Measurements from ENCODE around the gene PEMT. TPM values are rescaled to one million over a fixed set of nuclear protein-coding genes. Genes with fewer than 3 reads are reported as not detected.
A peak's percentile ranks its signal among the peaks of the same experiment; 100 is the strongest.

The PEMT gene
- total RNA-seq, 1 experiment from 2014 or later, result 39.8 TPM

DNA sequence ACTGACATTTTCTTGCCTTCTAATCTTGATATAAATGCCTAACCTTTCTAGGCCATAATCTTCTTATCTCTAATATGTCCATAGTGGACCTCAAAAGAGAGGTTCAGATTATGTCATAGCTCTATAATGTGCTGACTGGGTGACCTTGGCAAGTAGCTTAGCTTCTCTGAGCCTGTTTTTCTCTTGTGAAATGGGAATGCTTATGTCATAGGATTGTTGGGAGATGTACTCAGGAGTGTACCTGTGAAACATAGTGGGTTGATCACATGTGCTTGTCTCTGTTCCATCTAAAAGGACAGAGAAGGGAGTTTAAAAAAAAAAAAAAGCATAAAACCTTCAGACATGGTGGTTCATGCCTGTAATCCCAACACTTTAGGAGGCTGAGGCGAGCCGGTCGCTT is 112.3 kb downstream of the PEMT start:
- ChIA-PET CTCF (no interaction called here), POLR2A (ENCODE audit: low non-redundant PET) (no interaction called here)
- Histone ChIP-seq H3K9me3 (ENCODE audit: low read depth, low read length, poor library complexity, severe bottlenecking) (no peaks in the 10 kb centered on the region), H3K4me1 (ENCODE audit: insufficient read depth, low read length, poor library complexity, severe bottlenecking) (peaks cover 9% of the 10 kb centered on the region), H3K4me3 (ENCODE audit: low read depth, low read length, poor library complexity, severe bottlenecking) (no peak overlapping the region), H3K27me3 (replicated peaks; ENCODE audit: insufficient read depth, low read depth, low read length, poor library complexity) (peaks cover 8% of the 10 kb centered on the region), H3K36me3 (ENCODE audit: insufficient read depth, low read length, poor library complexity, severe bottlenecking) (no peaks in the 10 kb centered on the region), H3K27ac (ENCODE audit: low read depth, low read length, poor library complexity, severe bottlenecking) (no peak overlapping the region)
- TF ChIP-seq EZH2 (IDR thresholded peaks at IDR 0.05; ENCODE audit: borderline replicate concordance, low read depth, low read length, poor library complexity, severe bottlenecking), result no peak
- TF ChIP-seq, protein P1, sequence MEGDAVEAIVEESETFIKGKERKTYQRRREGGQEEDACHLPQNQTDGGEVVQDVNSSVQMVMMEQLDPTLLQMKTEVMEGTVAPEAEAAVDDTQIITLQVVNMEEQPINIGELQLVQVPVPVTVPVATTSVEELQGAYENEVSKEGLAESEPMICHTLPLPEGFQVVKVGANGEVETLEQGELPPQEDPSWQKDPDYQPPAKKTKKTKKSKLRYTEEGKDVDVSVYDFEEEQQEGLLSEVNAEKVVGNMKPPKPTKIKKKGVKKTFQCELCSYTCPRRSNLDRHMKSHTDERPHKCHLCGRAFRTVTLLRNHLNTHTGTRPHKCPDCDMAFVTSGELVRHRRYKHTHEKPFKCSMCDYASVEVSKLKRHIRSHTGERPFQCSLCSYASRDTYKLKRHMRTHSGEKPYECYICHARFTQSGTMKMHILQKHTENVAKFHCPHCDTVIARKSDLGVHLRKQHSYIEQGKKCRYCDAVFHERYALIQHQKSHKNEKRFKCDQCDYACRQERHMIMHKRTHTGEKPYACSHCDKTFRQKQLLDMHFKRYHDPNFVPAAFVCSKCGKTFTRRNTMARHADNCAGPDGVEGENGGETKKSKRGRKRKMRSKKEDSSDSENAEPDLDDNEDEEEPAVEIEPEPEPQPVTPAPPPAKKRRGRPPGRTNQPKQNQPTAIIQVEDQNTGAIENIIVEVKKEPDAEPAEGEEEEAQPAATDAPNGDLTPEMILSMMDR (conservative IDR thresholded peaks at IDR 0.05; ENCODE audit: low read depth, low read length), result no peak
- no TSS peak for BruUV-seq (replicated peaks)
- intact Hi-C loops (cut with micrococcal nuclease; ENCODE audit: unreplicated experiment), result no loop called here
- DNase-seq (ENCODE audit: low spot score), result no peak

DNA sequence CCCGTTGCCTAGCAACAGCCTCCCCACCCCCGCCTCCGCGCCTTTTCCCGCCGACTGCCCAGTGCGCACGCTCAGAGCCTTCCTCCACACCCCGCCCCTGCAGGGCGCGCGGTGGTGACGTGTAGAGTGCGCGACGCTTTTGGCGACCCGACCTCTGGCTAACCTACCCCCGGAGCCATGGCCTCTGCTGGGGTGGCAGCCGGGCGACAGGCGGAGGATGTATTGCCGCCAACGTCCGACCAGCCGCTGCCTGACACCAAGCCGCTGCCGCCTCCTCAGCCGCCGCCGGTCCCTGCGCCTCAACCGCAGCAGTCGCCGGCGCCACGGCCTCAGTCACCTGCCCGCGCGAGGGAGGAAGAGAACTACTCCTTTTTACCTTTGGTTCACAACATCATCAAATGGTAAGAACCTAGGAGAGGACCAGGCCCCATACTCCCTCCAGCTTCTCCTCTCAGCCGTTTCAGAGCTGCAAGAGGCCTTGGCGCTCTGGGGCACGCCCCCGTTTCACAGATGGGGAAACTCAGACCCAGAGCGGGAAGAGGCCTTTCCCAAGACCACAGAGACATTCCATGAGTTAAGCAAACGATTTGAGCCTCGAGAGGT is 114.5 kb downstream of the PEMT start, which contains the start of gene MED9:
Gene MED9 (plus strand): TSS at position 136 of the 603 bp plus-strand sequence. CDS start 42 bp downstream, at position 178.
- TSS peak; percentile 66 for BruUV-seq (replicated peaks)
- CTCF ChIA-PET, result no interaction called here
- Histone ChIP-seq H3K4me3 (ENCODE audit: low read depth, low read length, poor library complexity, severe bottlenecking) (peak within 1 kb of the TSS; percentile 100), H3K4me1 (ENCODE audit: insufficient read depth, low read length, poor library complexity, severe bottlenecking) (peaks cover 9% of the 10 kb centered on the region), H3K36me3 (ENCODE audit: insufficient read depth, low read length, poor library complexity, severe bottlenecking) (no peaks in the 10 kb centered on the region), H3K9me3 (ENCODE audit: low read depth, low read length, poor library complexity, severe bottlenecking) (no peaks in the 10 kb centered on the region), H3K27ac (ENCODE audit: low read depth, low read length, poor library complexity, severe bottlenecking) (peak within 1 kb of the TSS; percentile 94), H3K27me3 (replicated peaks; ENCODE audit: insufficient read depth, low read depth, low read length, poor library complexity) (peaks cover 25% of the 10 kb centered on the region)
- POLR2A ChIA-PET (ENCODE audit: low non-redundant PET), result no interaction called here
- DNase-seq (ENCODE audit: low spot score), result peak; percentile 95
- no peak for TF ChIP-seq EZH2 (IDR thresholded peaks at IDR 0.05; ENCODE audit: borderline replicate concordance, low read depth, low read length, poor library complexity, severe bottlenecking)
- TF ChIP-seq, protein P1 (conservative IDR thresholded peaks at IDR 0.05; ENCODE audit: low read depth, low read length), result no peak
- intact Hi-C loops (cut with micrococcal nuclease; ENCODE audit: unreplicated experiment), result no loop called here

DNA sequence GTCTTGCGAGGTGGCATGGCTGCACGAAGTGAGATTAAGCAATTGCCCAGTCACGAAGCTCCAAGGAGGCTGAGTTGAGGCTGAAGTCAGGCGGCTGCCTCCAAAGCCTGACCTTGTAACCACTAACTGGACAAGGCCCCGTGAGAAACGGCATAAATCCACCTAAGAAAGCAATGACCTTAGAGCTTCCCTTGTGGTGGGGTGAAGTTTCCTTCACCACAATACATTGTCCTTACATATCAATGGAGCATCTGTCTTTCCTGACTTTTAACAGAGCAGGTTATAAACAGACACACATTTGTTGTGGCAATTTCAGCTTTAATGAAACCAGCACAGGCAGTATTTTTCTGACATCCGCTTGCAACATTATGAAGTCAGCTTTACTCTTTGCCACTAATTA is 117.2 kb downstream of the PEMT start:
- Histone ChIP-seq H3K9me3 (ENCODE audit: low read depth, low read length, poor library complexity, severe bottlenecking) (no peaks in the 10 kb centered on the region), H3K27ac (ENCODE audit: low read depth, low read length, poor library complexity, severe bottlenecking) (no peak overlapping the region), H3K4me3 (ENCODE audit: low read depth, low read length, poor library complexity, severe bottlenecking) (no peak overlapping the region), H3K27me3 (replicated peaks; ENCODE audit: insufficient read depth, low read depth, low read length, poor library complexity) (peaks cover 33% of the 10 kb centered on the region), H3K4me1 (ENCODE audit: insufficient read depth, low read length, poor library complexity, severe bottlenecking) (peaks cover 9% of the 10 kb centered on the region), H3K36me3 (ENCODE audit: insufficient read depth, low read length, poor library complexity, severe bottlenecking) (no peaks in the 10 kb centered on the region)
- ChIA-PET CTCF (no interaction called here), POLR2A (ENCODE audit: low non-redundant PET) (no interaction called here)
- no peak for DNase-seq (ENCODE audit: low spot score)
- intact Hi-C loops (cut with micrococcal nuclease; ENCODE audit: unreplicated experiment), result no loop called here
- TF ChIP-seq, protein P1 (conservative IDR thresholded peaks at IDR 0.05; ENCODE audit: low read depth, low read length), result no peak
- TF ChIP-seq EZH2 (IDR thresholded peaks at IDR 0.05; ENCODE audit: borderline replicate concordance, low read depth, low read length, poor library complexity, severe bottlenecking), result no peak
- BruUV-seq (replicated peaks), result no TSS peak

Measured in A673 (cell line).